Panc1 (cell line): ENCODE results near the gene PTPN22.

Experiments
- POLR2AphosphoS5 ChIP-seq: IDR thresholded peaks from 2 replicates; pipeline ENCODE4 v1.6.1; 2012; ENCODE audit warnings: mild to moderate bottlenecking, low read depth, low read length, moderate library complexity
- REST ChIP-seq, 2 experiments: IDR thresholded peaks; 2 replicates each; pipeline ENCODE4 v1.6.1; 2011 to 2012; ENCODE audit warnings: low read depth in 2 of 2, control low read depth in 1 of 2, low read length in 1 of 2, mild to moderate bottlenecking in 1 of 2, moderate library complexity in 1 of 2; ENCODE audit not compliant: insufficient read depth in 1 of 2
- SIN3A ChIP-seq: IDR thresholded peaks from 2 replicates; pipeline ENCODE4 v1.6.1; 2012; ENCODE audit warnings: low read depth, mild to moderate bottlenecking, low read length, moderate library complexity, borderline replicate concordance; ENCODE audit not compliant: insufficient read depth
- TF ChIP-seq, protein P1 (sequence below): fragments of 450-650 bp; IDR thresholded peaks from 2 replicates; pipeline ENCODE4 v1.5.1; 2017; ENCODE audit warnings: mild to moderate bottlenecking

GRCh38 chr1:113793878-113794834 is 77.4 kb downstream of the PTPN22 start:
- TF ChIP-seq REST (IDR thresholded peaks at IDR 0.05; ENCODE audit: insufficient read depth in 1 of 2, low read depth in 2 of 2, low read length in 1 of 2) (no peak), SIN3A (no peak), POLR2AphosphoS5 (no peak)
- TF ChIP-seq, protein P1, sequence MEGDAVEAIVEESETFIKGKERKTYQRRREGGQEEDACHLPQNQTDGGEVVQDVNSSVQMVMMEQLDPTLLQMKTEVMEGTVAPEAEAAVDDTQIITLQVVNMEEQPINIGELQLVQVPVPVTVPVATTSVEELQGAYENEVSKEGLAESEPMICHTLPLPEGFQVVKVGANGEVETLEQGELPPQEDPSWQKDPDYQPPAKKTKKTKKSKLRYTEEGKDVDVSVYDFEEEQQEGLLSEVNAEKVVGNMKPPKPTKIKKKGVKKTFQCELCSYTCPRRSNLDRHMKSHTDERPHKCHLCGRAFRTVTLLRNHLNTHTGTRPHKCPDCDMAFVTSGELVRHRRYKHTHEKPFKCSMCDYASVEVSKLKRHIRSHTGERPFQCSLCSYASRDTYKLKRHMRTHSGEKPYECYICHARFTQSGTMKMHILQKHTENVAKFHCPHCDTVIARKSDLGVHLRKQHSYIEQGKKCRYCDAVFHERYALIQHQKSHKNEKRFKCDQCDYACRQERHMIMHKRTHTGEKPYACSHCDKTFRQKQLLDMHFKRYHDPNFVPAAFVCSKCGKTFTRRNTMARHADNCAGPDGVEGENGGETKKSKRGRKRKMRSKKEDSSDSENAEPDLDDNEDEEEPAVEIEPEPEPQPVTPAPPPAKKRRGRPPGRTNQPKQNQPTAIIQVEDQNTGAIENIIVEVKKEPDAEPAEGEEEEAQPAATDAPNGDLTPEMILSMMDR = no peak
